Measurements from ENCODE around the gene USP7.
"Not testable (repeated sequence)": the region's sequence is repeated elsewhere in the genome, so short reads cannot be mapped to it uniquely, and the experiment has no call there.

USP7 gene

DNA sequence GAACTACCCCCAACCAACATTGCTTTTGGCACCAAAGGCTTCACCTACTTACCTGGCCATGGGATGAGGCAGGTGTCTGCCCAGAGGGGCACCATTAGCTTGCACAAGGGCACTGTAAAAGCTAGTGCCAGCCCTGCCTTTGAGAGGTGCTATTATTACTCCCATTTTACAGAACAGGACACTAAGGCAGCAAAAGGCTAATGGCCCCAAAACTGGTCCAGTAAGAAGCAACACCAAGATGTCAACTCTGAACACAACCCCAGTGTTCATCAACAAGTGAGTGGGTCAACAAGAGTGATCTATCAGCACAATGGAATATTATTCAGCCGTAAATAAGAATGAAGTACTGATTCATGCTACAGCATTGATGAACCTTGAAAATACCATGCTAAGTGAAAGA is 7.7 kb upstream of the USP7 start:
- no peak for DNase-seq

DNA sequence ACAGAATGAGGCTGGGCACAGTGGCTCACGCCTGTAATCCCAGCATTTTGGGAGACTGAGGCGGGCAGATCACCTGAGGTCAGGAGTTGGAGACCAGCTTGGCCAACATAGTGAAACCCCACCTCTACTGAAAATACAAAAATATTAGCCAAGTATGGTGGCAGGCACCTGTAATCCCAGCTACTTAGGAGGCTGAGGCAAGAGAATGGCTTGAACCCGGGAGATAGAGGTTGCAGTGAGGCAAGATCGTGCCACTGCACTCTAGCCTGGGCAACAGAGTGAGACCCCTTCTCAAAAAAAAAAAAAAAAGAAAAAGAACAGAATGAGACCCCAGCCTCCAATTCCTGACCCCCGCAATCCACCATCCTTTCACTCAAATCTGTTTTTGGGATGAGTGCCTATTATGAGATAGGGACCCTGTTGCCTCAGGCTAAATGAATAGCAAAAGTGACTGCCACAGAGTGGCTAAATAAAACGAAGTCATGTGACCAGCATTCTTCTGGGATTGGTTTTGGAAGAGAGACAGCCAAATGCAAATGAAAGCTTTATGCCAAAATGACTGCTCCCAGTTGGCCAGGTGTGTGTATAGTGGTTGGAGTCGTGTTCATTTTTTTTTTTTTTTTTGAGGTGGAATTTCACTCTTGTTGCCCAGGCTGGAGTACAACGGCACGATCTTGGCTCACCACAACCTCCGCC is 5.6 kb upstream of the USP7 start:
- not testable (repeated sequence) for DNase-seq

DNA sequence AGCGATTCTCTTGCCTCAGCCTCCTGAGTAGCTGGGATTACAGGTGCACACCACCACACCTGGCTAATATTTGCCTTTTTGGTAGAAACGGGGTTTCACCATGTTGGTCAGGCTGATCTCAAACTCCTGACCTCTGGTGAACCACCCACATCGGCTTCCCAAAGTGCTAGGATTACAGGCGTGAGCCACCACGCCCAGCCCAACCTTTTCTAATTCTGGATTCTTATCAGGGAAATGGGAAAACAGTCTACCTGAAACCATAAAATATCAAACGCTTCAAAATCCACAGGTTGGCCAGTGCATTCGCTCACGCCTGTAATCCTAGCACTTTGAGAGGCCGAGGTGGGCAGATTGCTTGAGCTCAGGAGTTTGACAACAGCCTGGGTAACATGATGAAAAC is 4.3 kb upstream of the USP7 start:
- not testable (repeated sequence) for DNase-seq

DNA sequence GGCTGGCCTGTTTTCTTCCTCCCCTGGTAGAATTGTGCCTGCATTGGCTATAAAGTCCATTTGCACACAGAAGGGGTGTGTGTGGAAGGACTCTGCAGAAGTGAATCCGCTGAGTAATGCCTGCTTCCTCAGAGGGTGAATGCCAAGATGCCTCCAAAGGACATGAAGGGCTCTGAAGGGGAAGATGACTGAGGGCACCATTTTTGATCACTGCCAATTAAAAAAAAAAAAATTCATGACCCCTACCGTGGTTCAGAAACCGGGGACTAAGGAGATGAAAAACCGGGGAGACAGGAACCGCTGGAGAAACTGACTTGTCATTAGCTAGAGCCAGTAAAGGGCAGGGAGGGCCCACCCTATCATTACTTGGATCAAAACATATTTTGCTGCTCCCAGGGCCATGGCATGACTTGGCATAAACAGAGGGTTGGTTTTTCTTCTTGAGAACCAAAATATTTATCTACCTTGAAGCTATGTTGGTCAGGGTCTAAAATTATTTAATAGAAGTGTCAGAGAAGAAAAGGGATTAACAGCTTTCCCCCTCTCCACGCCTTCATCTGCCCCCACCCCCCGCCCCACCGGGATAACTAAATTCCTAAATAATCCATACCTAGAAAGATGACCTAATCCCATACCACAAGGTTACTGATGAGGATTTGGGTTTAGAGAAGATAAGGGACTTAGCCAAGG is 3.6 kb upstream of the USP7 start:
- no peak for DNase-seq

DNA sequence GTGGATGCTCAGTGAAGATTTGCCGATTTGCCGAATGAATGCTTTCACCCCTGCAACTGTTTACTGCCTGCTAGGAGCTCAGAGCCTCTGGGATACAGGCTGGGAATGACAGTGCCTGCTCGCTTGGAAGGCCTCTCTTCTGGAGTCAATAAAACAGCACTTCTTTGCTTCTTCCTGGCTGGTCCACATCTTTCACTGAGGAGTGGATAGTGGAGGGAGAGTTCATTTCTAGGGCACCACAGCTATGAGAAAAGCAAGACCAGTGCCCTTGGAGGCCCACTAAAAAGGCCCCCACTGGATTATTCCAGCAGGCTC is 3.1 kb upstream of the USP7 start:
- no peak for DNase-seq

DNA sequence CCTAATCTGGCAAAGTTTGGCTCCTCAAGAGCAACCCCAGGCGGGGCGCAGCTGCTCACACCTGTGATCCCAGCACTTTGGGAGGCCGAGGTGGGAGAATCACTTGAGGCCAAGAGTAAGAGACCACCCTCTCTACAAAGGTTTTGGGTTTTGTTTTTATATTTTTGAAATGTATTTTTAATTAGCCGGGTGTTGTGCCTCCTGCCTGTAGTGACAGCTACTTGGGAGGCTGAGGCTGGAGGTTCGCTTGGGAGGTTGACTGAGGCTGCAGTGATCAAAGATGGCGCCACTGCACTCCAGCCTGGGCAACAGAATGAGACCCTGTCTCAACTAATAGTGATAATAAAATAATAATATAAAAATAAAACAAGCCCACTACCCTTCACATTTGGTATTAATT is 756 bp upstream of the USP7 start:
- DNase-seq, result no peak

DNA sequence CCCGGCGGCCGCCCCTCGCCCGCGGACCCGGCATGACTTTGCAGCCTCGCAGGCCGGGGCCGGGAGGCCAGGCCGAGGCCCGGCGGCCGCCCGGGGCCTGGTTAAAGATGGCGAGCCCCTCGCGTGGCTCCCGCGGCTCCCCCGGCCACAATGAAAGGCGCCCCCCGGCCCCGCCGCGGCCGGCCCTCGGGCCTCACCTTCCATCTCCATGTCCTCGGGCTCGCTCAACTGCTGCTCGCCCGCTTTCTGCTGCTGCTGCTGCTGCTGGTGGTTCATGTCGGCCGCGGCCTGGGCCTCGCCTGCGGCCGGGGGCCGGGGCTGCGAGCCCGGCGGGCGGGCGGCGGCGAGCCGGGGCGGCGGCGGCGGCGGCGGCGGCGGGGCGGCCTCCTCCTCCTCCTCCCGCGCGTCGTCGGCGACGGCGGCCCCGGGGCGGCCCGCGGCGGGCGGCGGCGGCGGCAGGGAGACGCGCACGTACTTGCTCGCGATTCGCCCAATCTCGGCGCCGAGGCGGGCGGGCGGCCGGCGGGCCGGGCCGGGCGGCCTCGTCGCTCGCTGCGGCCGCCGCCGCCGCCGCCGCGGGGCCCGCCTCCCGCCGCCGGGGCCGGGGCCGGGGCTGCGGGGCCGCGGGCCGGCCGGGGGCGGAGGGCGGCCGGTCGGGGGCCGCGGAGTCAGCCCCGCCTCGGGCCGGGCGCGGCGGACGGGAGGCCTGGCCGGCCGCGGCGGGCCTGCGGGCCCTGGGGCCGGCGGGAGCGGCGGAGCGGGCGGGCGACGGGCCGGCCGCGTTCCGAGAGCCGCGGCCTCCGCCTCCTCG is 491 bp downstream of the USP7 start:
- no peak for DNase-seq

DNA sequence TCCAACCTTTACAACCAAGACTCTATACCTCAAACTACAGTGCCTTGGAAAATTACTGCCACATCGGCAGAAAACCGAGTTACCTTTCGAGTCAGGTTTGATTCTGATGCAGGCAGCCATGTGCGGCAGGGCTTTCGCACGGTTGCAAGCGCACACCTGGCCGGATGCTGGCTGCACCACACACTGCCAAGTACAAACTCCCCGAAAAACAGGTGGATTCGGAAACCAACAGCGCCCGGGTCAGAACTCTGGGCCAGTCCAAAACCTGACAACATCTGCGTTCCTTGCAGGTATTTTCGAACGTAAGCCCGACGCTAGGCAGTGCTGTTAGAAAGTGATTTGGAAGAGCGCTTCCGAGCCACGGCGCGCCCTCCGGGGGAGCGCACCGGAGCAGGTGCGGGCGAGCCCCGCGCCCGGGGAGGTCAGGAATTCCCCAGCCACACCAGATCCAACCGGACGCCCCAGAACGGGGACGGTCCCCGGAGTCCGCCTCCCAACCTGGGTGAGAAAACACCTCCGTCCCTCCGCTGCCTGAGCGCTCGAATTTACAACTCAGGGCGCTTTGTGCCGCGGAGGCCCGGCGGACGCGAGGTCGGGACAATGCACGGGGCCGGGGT is 1.2 kb downstream of the USP7 start:
- no peak for DNase-seq

DNA sequence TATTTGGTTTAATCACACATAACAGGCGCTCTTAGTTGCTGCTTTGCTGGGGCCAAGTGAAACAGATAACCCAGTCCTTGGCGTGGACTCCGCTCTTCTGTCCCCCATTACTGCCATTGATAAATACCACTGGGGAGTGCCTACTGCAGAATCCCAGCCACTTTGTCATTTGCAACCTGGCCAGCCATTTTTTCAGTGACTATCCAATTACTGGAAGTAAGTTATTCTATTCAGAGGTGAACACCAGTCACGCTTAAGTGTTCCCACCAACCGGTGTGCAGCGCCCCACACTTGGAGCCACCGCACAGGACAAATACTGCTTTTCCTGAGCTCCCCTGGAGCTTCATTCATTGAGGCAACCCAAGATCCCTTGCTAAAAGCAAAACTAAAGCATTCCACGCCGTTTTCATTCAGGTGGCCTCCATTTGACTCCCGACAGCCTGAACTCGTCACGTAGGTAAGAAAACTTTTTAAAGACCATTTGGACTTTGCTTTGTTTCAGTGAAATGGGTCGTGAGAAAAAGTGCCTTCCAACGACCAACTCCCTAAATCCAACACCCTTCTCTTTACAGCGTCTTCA is 1.8 kb downstream of the USP7 start:
- no peak for DNase-seq

DNA sequence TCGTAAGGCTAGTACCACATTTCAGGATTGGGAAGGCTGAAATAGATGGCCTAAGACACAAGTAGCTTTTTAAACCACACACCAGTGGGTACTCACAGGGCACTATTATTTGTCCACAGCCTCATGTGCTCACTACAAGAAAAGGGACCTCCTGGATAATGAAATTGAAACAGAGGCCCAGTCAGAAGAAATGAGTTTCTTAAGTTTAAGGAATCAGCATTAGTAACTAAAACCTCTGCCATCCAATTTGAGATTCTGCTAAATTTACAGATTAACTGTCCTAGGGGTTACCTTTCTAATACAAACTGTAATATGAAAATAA is 3.0 kb downstream of the USP7 start:
- DNase-seq, result no peak

DNA sequence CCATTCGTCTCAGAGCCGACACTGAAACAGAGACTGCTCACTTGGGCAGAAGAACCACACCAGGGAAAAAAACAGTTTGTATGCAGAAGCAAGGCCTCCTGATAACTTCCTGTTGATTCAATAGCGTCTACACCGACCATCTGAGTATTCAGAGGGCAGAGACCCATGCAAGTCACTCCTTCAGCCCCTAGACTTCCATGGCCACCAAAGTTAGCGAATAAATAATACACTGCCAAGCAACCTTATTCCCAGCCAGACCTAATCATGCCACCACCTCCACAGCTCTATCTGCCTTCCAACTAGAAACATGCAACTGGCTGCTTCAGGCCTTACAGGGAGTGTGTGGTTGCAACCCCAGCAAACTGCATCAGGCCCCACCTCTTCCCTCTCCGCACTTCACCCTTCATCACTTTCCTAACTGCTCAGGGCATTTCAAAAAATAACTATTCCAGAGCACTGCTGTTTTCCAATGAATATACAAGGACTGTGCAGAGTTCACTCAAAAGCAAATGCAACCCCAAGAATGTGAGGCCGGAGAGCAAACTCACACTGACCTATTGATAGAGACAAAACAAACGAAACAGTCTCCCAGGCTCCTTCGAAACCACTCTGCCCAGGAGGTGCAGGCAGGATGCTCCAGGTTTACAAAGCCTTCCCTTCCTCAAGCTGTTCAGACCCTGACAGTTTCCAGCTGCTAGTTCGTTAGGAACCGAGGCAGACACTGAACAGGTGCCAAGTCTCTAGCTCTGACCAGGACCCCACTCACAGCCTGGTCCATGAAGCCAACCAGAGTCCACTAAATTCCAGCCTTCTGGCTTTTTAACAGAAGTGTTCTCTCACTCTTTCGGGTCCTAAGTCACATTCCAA is 3.6 kb downstream of the USP7 start:
- no peak for DNase-seq

DNA sequence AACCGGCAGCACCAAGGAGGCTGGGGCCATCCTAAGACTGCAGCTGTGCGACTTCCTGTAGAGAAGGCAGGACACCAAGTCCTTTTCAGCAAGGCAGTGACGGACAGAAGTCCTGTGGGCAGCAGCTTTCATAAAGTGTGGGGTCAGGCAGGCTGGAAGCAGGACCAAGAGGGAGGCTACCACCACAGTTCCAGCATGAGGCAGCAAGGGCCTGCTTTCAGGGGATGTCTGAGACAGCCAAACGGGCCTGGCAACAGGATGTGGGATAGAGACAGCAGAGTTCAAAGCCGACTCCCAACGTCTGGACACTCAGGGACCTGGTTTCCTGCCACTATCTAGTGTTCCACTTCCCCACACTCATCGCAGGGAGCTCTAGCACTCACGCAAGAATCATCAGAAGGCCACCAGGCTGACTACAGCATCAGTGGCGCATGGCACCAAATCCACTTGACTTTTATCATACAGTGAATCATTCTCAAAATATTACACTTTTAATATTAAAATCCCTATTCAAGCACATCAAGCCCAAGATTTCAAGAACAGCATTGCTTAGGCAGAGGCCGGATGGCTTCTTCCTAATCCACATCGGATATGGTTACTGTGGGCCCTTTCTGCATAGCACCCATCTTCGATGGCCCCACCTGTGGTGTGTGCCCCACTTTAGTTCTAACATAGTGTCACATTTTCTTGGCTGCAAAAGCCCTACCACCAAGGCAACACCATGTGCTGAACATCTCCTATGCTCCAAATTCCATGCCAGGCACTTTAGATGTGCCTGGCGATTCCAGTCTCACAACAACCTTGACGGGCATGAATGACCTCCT is 5.2 kb downstream of the USP7 start:
- DNase-seq, result no peak

DNA sequence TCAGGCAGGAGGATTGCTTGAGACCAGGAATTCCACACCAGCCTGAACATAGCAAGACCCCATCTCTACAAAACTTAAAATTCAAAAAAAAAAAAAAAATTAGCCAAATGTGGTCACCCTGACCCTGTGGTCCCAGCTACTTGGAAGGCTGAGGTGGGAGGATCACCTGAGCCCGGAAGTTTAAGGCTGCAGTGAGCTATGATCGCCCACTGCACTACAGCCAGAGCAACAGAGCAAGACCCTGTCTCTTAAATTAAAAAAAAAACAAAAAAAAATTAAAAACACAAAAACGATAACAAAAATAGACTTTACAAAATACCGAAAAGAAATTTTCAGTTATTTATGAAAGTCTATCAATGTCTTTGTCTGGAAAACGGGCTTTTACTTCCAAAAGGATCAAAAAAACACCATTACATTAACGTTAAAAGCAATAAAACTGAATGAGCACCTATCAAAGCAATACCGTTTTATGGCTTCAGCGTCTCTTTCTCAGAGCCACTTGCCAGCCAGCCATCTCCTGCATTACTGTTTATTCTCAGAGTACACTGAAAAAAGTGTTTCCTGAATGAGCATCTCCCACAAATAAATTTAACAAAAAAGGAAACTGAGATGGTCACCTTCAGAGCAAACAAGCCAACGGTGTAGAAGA is 6.1 kb downstream of the USP7 start:
- DNase-seq, result no peak

DNA sequence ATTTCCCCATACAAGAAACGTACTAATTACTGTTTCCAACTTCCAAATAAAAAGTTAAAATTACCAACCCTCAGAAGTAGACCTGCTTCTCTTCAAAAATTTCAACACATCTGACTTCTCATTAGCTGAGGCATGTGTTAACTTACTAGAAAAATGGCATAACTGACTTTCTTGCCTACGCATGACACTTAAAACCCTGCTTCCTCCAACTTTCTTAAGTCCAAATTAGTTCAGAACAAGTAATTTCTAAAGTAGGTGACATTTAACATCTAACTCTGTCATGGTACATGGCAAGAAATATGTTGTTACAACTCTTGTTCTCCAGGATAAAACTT is 6.7 kb downstream of the USP7 start:
- no peak for DNase-seq

DNA sequence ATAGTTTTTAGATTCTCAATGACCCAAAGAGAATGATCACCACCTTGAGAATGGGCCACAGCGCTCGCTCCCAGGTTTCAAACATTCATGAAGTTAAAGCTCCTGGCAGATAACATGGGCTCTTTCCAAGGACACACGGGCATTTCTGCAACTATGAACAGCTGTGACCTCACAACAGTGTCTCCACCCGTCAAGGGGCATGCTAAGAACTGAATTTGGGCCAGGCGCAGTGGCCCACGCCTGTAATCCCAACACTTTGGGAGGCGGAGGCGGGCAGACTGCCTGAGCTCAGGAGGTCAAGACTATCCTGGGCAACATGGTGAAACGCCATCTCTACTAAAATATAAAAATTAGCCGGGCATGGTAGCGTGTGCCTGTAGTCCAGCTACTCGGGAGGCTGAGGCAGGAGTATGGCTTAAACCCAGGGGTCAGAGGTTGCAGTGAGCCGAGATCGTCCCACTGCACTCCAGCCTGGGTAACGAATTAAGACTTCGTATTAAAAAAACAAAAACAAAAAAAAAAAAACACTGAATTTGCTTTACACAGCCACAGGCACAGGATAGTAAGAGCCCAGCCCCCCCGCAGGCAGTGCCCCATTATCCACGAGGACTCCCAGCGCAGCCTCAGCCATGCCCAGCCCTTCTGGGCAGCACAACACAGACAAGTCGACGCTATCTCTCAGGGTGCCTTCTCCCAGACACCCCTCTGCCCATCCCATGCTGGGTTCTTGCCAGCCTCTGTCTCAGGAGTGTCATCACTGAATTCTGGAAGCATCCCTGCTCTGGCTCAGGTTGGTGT is 7.2 kb downstream of the USP7 start:
- no peak for DNase-seq

DNA sequence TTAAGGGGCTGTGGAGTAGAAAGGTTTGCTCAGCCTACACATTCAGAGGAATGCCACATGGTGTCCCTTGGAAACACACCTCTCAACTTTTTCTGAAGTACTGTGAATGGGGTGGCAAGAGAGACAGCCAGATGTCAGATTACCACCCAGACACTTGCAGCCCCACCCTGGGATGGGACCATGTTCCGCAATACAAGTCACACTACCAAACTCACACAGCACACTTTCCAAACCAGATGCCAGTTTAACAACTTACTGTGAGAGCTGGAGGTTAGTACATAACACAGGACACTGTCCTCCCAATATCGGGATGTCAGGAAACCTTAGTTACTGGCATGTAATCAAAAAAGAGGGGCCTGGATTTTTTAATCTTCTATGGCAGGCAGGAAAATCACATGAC is 7.9 kb downstream of the USP7 start:
- DNase-seq, result no peak

DNA sequence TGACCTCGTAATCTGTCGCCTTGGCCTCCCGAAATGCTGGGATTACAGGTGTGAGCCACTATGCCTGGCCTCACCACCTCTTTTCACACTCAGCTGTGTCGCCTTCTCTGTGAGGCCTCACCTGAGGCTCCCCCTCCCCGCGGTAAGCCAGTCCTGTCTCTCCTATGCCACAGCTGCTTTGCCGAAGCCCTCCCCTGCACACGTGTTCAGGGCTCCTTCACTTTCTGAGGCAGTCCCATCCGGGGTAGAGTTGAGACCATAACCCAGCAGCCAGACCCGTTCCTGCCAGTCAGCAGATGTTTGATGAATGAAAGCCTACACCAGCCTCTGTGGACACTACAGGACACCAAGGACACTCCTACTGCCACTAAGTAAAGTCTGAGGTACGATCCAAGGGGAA is 10.6 kb downstream of the USP7 start:
- DNase-seq, result no peak

DNA sequence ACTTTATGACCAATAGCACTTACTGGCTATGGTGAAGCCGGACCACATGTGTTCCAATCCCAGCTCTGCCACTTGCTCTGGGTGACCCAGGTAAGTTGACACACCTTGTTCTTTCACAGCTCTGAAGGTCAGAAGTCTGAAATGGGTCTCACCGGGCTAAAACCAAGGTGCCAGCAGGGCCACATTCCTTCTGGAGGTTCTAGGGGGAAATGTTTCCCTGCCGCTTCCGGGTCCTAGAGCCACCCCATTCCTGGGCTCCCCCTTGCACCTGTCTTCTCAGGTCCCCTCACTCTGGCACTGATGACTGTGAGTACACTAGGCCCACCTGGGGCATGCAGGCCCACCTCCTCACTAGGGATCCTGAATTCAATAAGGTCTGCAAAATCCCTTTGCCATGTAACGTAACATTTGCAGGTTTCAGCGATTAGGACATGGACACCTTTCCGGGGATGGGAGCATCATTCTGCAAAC is 11.4 kb downstream of the USP7 start:
- no peak for DNase-seq

DNA sequence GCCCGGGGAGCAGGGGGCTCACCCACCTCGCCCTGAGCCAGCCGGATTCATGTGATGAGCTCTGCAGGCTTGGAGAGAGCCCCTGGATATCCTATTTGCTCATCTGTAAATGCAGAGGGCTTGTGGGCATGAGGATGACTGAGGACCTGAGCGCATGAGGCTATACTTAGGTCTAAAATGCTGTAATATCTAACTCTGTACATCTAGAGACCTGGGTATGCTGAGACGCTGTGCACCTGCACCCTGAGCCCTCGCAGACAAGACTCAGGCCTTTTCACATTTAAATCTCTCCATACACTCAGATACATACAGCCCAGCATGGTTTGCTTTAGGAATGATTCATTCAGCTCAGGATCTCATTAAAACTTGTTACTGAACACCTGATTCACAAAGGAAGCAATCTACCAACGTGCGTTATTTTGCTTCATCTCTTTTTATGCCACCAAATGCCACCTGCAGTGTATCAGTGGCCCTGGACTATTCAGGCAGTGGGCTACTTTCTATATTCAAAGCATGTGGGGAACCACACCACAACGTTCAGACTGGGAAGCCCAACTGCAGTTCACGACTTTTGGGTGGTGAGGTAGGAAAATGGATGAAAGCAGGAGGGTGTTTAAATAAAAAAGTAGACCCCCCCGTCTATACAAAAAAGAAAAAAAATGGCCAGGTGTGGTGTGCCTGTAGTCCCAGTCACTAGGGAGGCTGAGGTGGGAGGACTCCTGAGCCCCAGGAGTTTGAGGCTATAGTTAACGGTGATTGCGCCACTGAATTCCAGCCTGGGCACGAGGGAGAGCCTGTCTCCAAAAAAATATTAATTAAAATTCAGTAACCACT is 12.0 kb downstream of the USP7 start:
- no peak for DNase-seq
